A549 (cell line): ENCODE data around the gene MBD2.

Experiments used
- BCL3 ChIP-seq: fragments of >200 bp; sonication (Bioruptor Twin); formaldehyde crosslinking; IDR thresholded peaks from 3 replicates; pipeline ENCODE4 v1.6.1; 2016
- CTCF ChIP-seq: fragments of >200 bp; sonication (Bioruptor Twin); formaldehyde crosslinking; IDR thresholded peaks from 3 replicates; pipeline ENCODE4 v1.5.1; 2016
- EP300 ChIP-seq, 2 experiments: fragments of >200 bp; sonication (Bioruptor Twin); formaldehyde crosslinking; IDR thresholded peaks; 2 replicates in 1 of 2; 3 replicates in 1 of 2; pipeline ENCODE4 v1.6.1; 2016 to 2017
- ESRRA ChIP-seq: fragments of 150-350 bp; IDR thresholded peaks from 2 replicates; pipeline ENCODE4 v1.6.1; 2014; ENCODE audit warnings: mild to moderate bottlenecking, low read length, borderline replicate concordance
- HES2 ChIP-seq: fragments of >200 bp; sonication (Bioruptor Twin); formaldehyde crosslinking; IDR thresholded peaks from 2 replicates; pipeline ENCODE4 v1.6.1; 2016
- POLR2A ChIP-seq: IDR thresholded peaks from 2 replicates; pipeline ENCODE4 v1.6.1; 2012; ENCODE audit warnings: mild to moderate bottlenecking, low read length
- RNF2 ChIP-seq: fragments of 200-600 bp; sonication (generic); IDR thresholded peaks from 2 replicates; pipeline ENCODE4 v1.6.1; 2016; ENCODE audit warnings: low read depth, mild to moderate bottlenecking, antibody characterized with exemption, moderate library complexity, borderline replicate concordance

GRCh38 chr18:54163453-54163852, 61.0 kb downstream of the MBD2 start:
- no peak for TF ChIP-seq POLR2A
- TF ChIP-seq RNF2 = no peak
- TF ChIP-seq ESRRA = no peak
- no peak for TF ChIP-seq EP300 (IDR thresholded peaks at IDR 0.05)
- no peak for TF ChIP-seq CTCF
- no peak for TF ChIP-seq BCL3
- TF ChIP-seq HES2 = no peak
